ENCODE measurements around the gene MRPL19. TPM values are rescaled to one million over a fixed set of nuclear protein-coding genes. Genes with fewer than 3 reads are reported as not detected.

The MRPL19 gene
- total RNA-seq, 1 donor from 2014 or later, result 46.0 TPM

DNA sequence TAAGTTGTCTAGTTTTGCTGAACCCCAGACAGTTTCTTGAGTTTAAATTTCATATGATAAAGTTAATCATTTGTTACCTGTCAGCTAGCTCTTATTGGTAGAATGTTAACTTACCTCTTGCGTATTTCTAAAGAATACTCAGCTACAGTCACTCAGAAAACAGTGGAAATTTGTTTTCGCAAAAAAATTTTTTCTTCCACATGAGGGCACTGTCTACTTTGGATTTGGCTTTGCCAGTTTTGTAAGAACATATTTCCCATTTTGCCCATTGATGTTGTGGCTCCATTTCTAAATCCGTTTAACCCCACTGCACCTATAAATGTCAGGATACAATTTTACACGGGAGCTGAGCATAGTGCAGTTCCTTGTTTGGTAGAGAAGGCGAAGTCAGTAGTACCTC lies 83.3 kb downstream of the MRPL19 start:
- DNase-seq (ENCODE audit: low read depth, low spot score), result no peak

DNA sequence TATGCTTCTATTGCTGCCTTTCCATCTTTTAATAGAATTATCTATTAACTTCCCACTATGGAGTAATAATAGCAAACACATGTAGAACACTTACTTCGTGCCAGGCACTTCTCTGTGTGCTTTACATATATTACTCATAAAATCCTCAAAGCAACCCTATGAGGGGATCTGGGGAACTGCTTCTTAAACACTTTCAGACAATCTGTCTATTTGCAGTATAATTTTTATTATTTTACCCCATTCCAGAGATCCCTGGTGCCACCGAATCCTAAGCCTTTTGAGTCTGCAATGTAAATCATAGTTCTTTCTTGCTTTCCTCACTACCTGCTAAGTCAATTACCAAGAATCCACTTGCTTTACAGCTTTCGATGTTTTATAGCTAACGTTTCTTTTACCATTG lies 89.7 kb downstream of the MRPL19 start:
- DNase-seq (ENCODE audit: low read depth, low spot score), result no peak

DNA sequence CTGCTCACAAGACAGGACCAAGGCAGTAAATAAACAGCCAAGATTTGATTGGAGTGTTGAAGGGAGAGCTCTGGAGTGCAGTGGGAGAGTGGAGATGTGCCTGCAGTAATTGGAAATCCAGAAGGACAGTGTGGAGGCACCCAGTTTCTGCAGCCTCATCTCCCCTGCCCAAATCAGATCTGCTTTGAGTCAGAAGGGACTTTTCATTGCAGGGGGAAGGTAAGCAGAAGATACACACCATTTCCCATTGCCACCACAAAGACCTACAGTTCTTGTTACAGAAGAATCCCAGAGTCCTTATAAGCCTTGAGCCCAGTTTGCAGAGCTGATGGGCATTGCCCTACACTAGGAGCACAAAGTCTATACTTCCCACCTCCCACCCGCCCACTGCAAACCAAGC lies 91.4 kb downstream of the MRPL19 start:
- no peak for DNase-seq (ENCODE audit: low read depth, low spot score)

Other genes with a start within 250 kb of the MRPL19 start
- 110 and 149 TPM in 2 replicates for gene EVA1A, start 85.8 kb upstream of the MRPL19 start, total RNA-seq
- gene GCFC2, start 64.1 kb downstream of the MRPL19 start, total RNA-seq, result 16.8 and 21.1 TPM in 2 replicates

All from pulmonary artery endothelial cell (primary cell).